ENCODE data around the gene SENP2.
"Not testable (repeated sequence)": the region's sequence is repeated elsewhere in the genome, so short reads cannot be mapped to it uniquely, and the experiment has no call there.

Gene SENP2

GRCh38 chr3:185631108-185631507 is 45.0 kb downstream of the SENP2 start:
- H3K27me3 ChIP-seq (ENCODE audit: low read depth, low read length): no peaks in the 10 kb centered on the region
- TF ChIP-seq CTCF (IDR thresholded peaks at IDR 0.05; ENCODE audit: low read depth, low read length) (no peak), EZH2phosphoT487 (IDR thresholded peaks at IDR 0.05; ENCODE audit: low read depth) (no peak)
- no peaks in the 10 kb centered on the region for H3K4me1 ChIP-seq (ENCODE audit: low read length)
- no peaks in the 10 kb centered on the region for H3K9me3 ChIP-seq (ENCODE audit: insufficient read depth, low read length)
- H4K20me1 ChIP-seq (ENCODE audit: insufficient read depth, low read length): no peaks in the 10 kb centered on the region
- H3K9ac ChIP-seq (ENCODE audit: low read length): no peak overlapping the region
- no peak overlapping the region for H3K27ac ChIP-seq (ENCODE audit: low read length)
- H3K4me3 ChIP-seq (ENCODE audit: low read length): no peak overlapping the region
- no peak overlapping the region for H3K4me2 ChIP-seq (ENCODE audit: low read length)
- no peak overlapping the region for H2AFZ ChIP-seq (ENCODE audit: low read depth, low read length)
- peaks cover 4% of the 10 kb centered on the region for H3K36me3 ChIP-seq (replicated peaks; ENCODE audit: low read depth, low read length)
- H3K79me2 ChIP-seq (ENCODE audit: low read length): no peaks in the 10 kb centered on the region

GRCh38 chr3:185631508-185632206 is 45.6 kb downstream of the SENP2 start:
- Histone ChIP-seq H4K20me1 (ENCODE audit: insufficient read depth, low read length) (no peaks in the 10 kb centered on the region), H3K4me3 (ENCODE audit: low read length) (no peak overlapping the region), H3K9ac (ENCODE audit: low read length) (no peak overlapping the region), H2AFZ (ENCODE audit: low read depth, low read length) (no peak overlapping the region), H3K4me2 (ENCODE audit: low read length) (no peak overlapping the region), H3K9me3 (ENCODE audit: insufficient read depth, low read length) (no peaks in the 10 kb centered on the region), H3K79me2 (ENCODE audit: low read length) (no peaks in the 10 kb centered on the region), H3K27me3 (ENCODE audit: low read depth, low read length) (no peaks in the 10 kb centered on the region), H3K4me1 (ENCODE audit: low read length) (no peaks in the 10 kb centered on the region), H3K27ac (ENCODE audit: low read length) (no peak overlapping the region), H3K36me3 (replicated peaks; ENCODE audit: low read depth, low read length) (peaks cover 3% of the 10 kb centered on the region)
- TF ChIP-seq CTCF (IDR thresholded peaks at IDR 0.05; ENCODE audit: low read depth, low read length): no peak
- no peak for TF ChIP-seq EZH2phosphoT487 (IDR thresholded peaks at IDR 0.05; ENCODE audit: low read depth)

- Histone ChIP-seq H3K36me3 (replicated peaks; ENCODE audit: low read depth, low read length) (peaks cover 3% of the 10 kb centered on the region), H3K4me1 (ENCODE audit: low read length) (no peaks in the 10 kb centered on the region), H4K20me1 (ENCODE audit: insufficient read depth, low read length) (no peaks in the 10 kb centered on the region), H2AFZ (ENCODE audit: low read depth, low read length) (no peak overlapping the region), H3K9ac (ENCODE audit: low read length) (no peak overlapping the region), H3K27me3 (ENCODE audit: low read depth, low read length) (no peaks in the 10 kb centered on the region), H3K27ac (ENCODE audit: low read length) (no peak overlapping the region), H3K9me3 (ENCODE audit: insufficient read depth, low read length) (no peaks in the 10 kb centered on the region), H3K79me2 (ENCODE audit: low read length) (no peaks in the 10 kb centered on the region), H3K4me3 (ENCODE audit: low read length) (no peak overlapping the region), H3K4me2 (ENCODE audit: low read length) (no peak overlapping the region)
- TF ChIP-seq CTCF (IDR thresholded peaks at IDR 0.05; ENCODE audit: low read depth, low read length) (no peak), EZH2phosphoT487 (IDR thresholded peaks at IDR 0.05; ENCODE audit: low read depth) (no peak)
Measured at GRCh38 chr3:185632996-185633395, 46.9 kb downstream of the SENP2 start.

- H3K27ac ChIP-seq (ENCODE audit: low read length): no peak overlapping the region
- no peak overlapping the region for H3K4me3 ChIP-seq (ENCODE audit: low read length)
- no peaks in the 10 kb centered on the region for H3K36me3 ChIP-seq (replicated peaks; ENCODE audit: low read depth, low read length)
- no peak overlapping the region for H3K9ac ChIP-seq (ENCODE audit: low read length)
- no peak overlapping the region for H2AFZ ChIP-seq (ENCODE audit: low read depth, low read length)
- no peak for TF ChIP-seq EZH2phosphoT487 (IDR thresholded peaks at IDR 0.05; ENCODE audit: low read depth)
- no peak for TF ChIP-seq CTCF (IDR thresholded peaks at IDR 0.05; ENCODE audit: low read depth, low read length)
- H3K4me2 ChIP-seq (ENCODE audit: low read length): no peak overlapping the region
- no peaks in the 10 kb centered on the region for H3K9me3 ChIP-seq (ENCODE audit: insufficient read depth, low read length)
- no peaks in the 10 kb centered on the region for H4K20me1 ChIP-seq (ENCODE audit: insufficient read depth, low read length)
- H3K27me3 ChIP-seq (ENCODE audit: low read depth, low read length): no peaks in the 10 kb centered on the region
- no peaks in the 10 kb centered on the region for H3K4me1 ChIP-seq (ENCODE audit: low read length)
- no peaks in the 10 kb centered on the region for H3K79me2 ChIP-seq (ENCODE audit: low read length)
Measured at GRCh38 chr3:185637388-185637787, 51.3 kb downstream of the SENP2 start.

- not testable (repeated sequence) for H3K9ac ChIP-seq (ENCODE audit: low read length); H2AFZ ChIP-seq (ENCODE audit: low read depth, low read length); H3K79me2 ChIP-seq (ENCODE audit: low read length); H3K36me3 ChIP-seq (replicated peaks; ENCODE audit: low read depth, low read length); H3K4me3 ChIP-seq (ENCODE audit: low read length); H3K4me1 ChIP-seq (ENCODE audit: low read length); H3K9me3 ChIP-seq (ENCODE audit: insufficient read depth, low read length); H3K27ac ChIP-seq (ENCODE audit: low read length); H3K4me2 ChIP-seq (ENCODE audit: low read length); H3K27me3 ChIP-seq (ENCODE audit: low read depth, low read length); H4K20me1 ChIP-seq (ENCODE audit: insufficient read depth, low read length)
Measured at GRCh38 chr3:185638651-185639050, 52.6 kb downstream of the SENP2 start.

Data from OCI-LY3 (cell line).